ENCODE data around the gene CAMK4. TPM values are rescaled to one million over a fixed set of nuclear protein-coding genes. Genes with fewer than 3 reads are reported as not detected.

CAMK4 gene
- total and polyA plus RNA-seq, 2 donors (not counting 1 experiment from before 2014, with no cell fraction given), result 0.83 to 5.9 TPM

GRCh38 chr5:111262815-111263214, 38.6 kb downstream of the CAMK4 start:
- TF ChIP-seq CTCF (conservative IDR thresholded peaks at IDR 0.05 in 1 of 2, IDR thresholded peaks at IDR 0.05 in 1 of 2; ENCODE audit: low read depth in 1 of 2, low read length in 2 of 2), result no peak
- no peak for TF ChIP-seq EZH2 (IDR thresholded peaks at IDR 0.05; ENCODE audit: low read length, missing control alignments)

DNA sequence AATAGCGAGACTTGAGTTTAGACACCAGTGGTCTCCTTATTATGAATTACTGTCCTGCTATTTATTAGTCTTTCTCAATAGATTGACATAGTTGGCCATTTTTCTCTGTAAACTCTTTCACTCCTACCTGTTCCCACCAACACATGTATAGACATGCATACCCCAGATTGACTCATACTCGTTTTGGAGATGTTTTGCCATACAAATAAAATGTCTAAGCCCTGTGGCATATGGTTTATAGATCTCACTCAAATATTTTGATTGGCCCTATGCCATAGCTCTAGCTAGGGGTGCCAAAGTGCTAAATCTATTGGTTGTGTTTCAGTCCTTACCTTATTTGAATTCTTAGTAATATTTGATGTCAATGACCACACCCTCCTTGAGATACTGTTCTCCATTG, 42.3 kb downstream of the CAMK4 start:
- H3K79me2 ChIP-seq (ENCODE audit: control insufficient read depth, insufficient read depth, low read length), result no peaks in the 10 kb centered on the region
- no peaks in the 10 kb centered on the region for H3K36me3 ChIP-seq (ENCODE audit: control insufficient read depth, insufficient read depth, low read length)
- H3K9ac ChIP-seq (ENCODE audit: insufficient read depth, low read length), result no peak overlapping the region
- no peak overlapping the region for H2AFZ ChIP-seq (ENCODE audit: low read length)
- no peak overlapping the region for H3K27ac ChIP-seq (ENCODE audit: insufficient read depth, low read length)
- no peak overlapping the region for H3K4me3 ChIP-seq (replicated peaks in 1 of 4; ENCODE audit: control extremely low read depth in 1 of 4, insufficient read depth in 1 of 4, low read depth in 3 of 4, low read length in 4 of 4)
- TF ChIP-seq EZH2 (IDR thresholded peaks at IDR 0.05; ENCODE audit: low read length, missing control alignments) (no peak), CTCF (conservative IDR thresholded peaks at IDR 0.05 in 1 of 2, IDR thresholded peaks at IDR 0.05 in 1 of 2; ENCODE audit: low read depth in 1 of 2, low read length in 2 of 2) (no peak)
- no peaks in the 10 kb centered on the region for H3K27me3 ChIP-seq (ENCODE audit: control insufficient read depth, insufficient read depth, low read length)
- DNase-seq (ENCODE audit: low read depth in 2 of 2), result no peak
- H3K4me1 ChIP-seq (ENCODE audit: control insufficient read depth, extremely low read depth, insufficient read depth, low read length), result no peaks in the 10 kb centered on the region
- no peaks in the 10 kb centered on the region for H3K9me3 ChIP-seq (ENCODE audit: control insufficient read depth, insufficient read depth, low read depth, low read length)
- H4K20me1 ChIP-seq (ENCODE audit: control insufficient read depth, extremely low read depth, insufficient read depth, low read length), result no peaks in the 10 kb centered on the region
- no peak overlapping the region for H3K4me2 ChIP-seq (ENCODE audit: extremely low read depth, insufficient read depth, low read length)

More at GRCh38 chr5:111262815-111263214, 38.6 kb downstream of the CAMK4 start:
- no peak overlapping the region for H3K4me3 ChIP-seq (replicated peaks in 1 of 4; ENCODE audit: control extremely low read depth in 1 of 4, insufficient read depth in 1 of 4, low read depth in 3 of 4, low read length in 4 of 4)
- no peak overlapping the region for H3K4me2 ChIP-seq (ENCODE audit: extremely low read depth, insufficient read depth, low read length)
- H3K4me1 ChIP-seq (ENCODE audit: control insufficient read depth, extremely low read depth, insufficient read depth, low read length), result no peaks in the 10 kb centered on the region
- H3K79me2 ChIP-seq (ENCODE audit: control insufficient read depth, insufficient read depth, low read length), result no peaks in the 10 kb centered on the region
- no peak overlapping the region for H3K9ac ChIP-seq (ENCODE audit: insufficient read depth, low read length)
- no peaks in the 10 kb centered on the region for H3K27me3 ChIP-seq (ENCODE audit: control insufficient read depth, insufficient read depth, low read length)
- H3K9me3 ChIP-seq (ENCODE audit: control insufficient read depth, insufficient read depth, low read depth, low read length), result no peaks in the 10 kb centered on the region
- H2AFZ ChIP-seq (ENCODE audit: low read length), result no peak overlapping the region
- H3K36me3 ChIP-seq (ENCODE audit: control insufficient read depth, insufficient read depth, low read length), result no peaks in the 10 kb centered on the region
- no peaks in the 10 kb centered on the region for H4K20me1 ChIP-seq (ENCODE audit: control insufficient read depth, extremely low read depth, insufficient read depth, low read length)
- H3K27ac ChIP-seq (ENCODE audit: insufficient read depth, low read length), result no peak overlapping the region
- no peak for DNase-seq (ENCODE audit: low read depth in 2 of 2)

DNA sequence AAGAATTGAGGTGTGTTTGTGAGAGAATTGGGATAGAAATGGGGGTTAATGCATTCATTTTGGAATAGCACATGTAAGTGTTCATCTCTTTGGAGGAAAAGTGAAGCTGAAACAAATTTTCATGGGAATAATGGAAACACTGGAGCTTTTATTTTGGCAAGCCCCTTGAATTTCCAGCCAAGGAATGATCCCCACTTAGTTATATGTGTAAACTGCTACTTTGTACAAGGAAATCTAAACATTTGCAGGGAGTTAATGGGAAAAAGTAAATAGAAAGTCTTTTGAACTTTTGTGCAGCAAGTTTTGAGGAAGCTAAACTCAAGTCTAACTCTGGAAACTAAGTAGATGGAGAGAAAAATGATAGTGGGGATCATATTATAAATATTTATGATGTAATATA, 44.1 kb downstream of the CAMK4 start:
- no peaks in the 10 kb centered on the region for H3K79me2 ChIP-seq (ENCODE audit: control insufficient read depth, insufficient read depth, low read length)
- no peak for DNase-seq (ENCODE audit: low read depth in 2 of 2)
- no peaks in the 10 kb centered on the region for H3K27me3 ChIP-seq (ENCODE audit: control insufficient read depth, insufficient read depth, low read length)
- TF ChIP-seq CTCF (conservative IDR thresholded peaks at IDR 0.05 in 1 of 2, IDR thresholded peaks at IDR 0.05 in 1 of 2; ENCODE audit: low read depth in 1 of 2, low read length in 2 of 2), result no peak
- H3K4me3 ChIP-seq (replicated peaks in 1 of 4; ENCODE audit: control extremely low read depth in 1 of 4, insufficient read depth in 1 of 4, low read depth in 3 of 4, low read length in 4 of 4), result no peak overlapping the region
- H3K4me2 ChIP-seq (ENCODE audit: extremely low read depth, insufficient read depth, low read length), result no peak overlapping the region
- H3K36me3 ChIP-seq (ENCODE audit: control insufficient read depth, insufficient read depth, low read length), result no peaks in the 10 kb centered on the region
- H4K20me1 ChIP-seq (ENCODE audit: control insufficient read depth, extremely low read depth, insufficient read depth, low read length), result no peaks in the 10 kb centered on the region
- no peaks in the 10 kb centered on the region for H3K4me1 ChIP-seq (ENCODE audit: control insufficient read depth, extremely low read depth, insufficient read depth, low read length)
- no peak overlapping the region for H3K9ac ChIP-seq (ENCODE audit: insufficient read depth, low read length)
- H3K27ac ChIP-seq (ENCODE audit: insufficient read depth, low read length), result no peak overlapping the region
- no peak overlapping the region for H2AFZ ChIP-seq (ENCODE audit: low read length)
- H3K9me3 ChIP-seq (ENCODE audit: control insufficient read depth, insufficient read depth, low read depth, low read length), result no peaks in the 10 kb centered on the region

Data from fibroblast of lung (primary cell).